Neural progenitor cell (in vitro differentiated cells): ENCODE data around the gene ITGA1. TPM values are rescaled to one million over a fixed set of nuclear protein-coding genes. Genes with fewer than 3 reads are reported as not detected.
A peak's percentile ranks its signal among the peaks of the same experiment; 100 is the strongest.

Experiments
- DNase-seq: peaks from one replicate; pipeline ENCODE4 v3.0.0-alpha.2; 2016; ENCODE audit warnings: low spot score
- H2AFZ ChIP-seq: fragments of 200-600 bp; sonication (generic); replicated peaks from 2 replicates; pipeline ENCODE4 v1.6.1; 2016; ENCODE audit warnings: antibody characterized with exemption
- H3F3A ChIP-seq: fragments of 200-600 bp; sonication (generic); 2 replicates; pipeline ENCODE4 v1.6.1; 2016; ENCODE audit warnings: antibody characterized with exemption, low read depth
- H3K27ac ChIP-seq: fragments of 200-600 bp; sonication (generic); 2 replicates; pipeline ENCODE4 v1.5.1; 2016; ENCODE audit warnings: mild to moderate bottlenecking
- H3K27me3 ChIP-seq: fragments of 200-600 bp; sonication (generic); 2 replicates; pipeline ENCODE4 v1.6.1; 2016; ENCODE audit warnings: mild to moderate bottlenecking, moderate library complexity
- H3K36me3 ChIP-seq: fragments of 200-600 bp; sonication (generic); 2 replicates; pipeline ENCODE4 v1.5.1; 2016
- H3K4me1 ChIP-seq: fragments of 200-600 bp; sonication (generic); 2 replicates; pipeline ENCODE4 v1.6.1; 2016; ENCODE audit warnings: mixed run types
- H3K4me2 ChIP-seq: fragments of 200-600 bp; sonication (generic); 2 replicates; pipeline ENCODE4 v1.6.1; 2016
- H3K4me3 ChIP-seq: fragments of 200-600 bp; sonication (generic); 2 replicates; pipeline ENCODE4 v1.5.1; 2016
- H3K79me2 ChIP-seq: fragments of 200-600 bp; sonication (generic); 2 replicates; pipeline ENCODE4 v1.6.1; 2016; ENCODE audit warnings: low read depth
- H3K9ac ChIP-seq: fragments of 200-600 bp; sonication (generic); 2 replicates; pipeline ENCODE4 v1.6.1; 2016
- H3K9me3 ChIP-seq: fragments of 200-600 bp; sonication (generic); 2 replicates; pipeline ENCODE4 v1.5.1; 2016; ENCODE audit warnings: low read depth
- H4K20me1 ChIP-seq: fragments of 200-600 bp; sonication (generic); 2 replicates; pipeline ENCODE4 v1.6.1; 2016; ENCODE audit warnings: low read depth
- H3K27ac Mint-ChIP-seq: 3 replicates; pipeline ENCODE4 v1.8.0; 2021; ENCODE audit warnings: mixed read lengths
- H3K27me3 Mint-ChIP-seq: 2 replicates; pipeline ENCODE4 v1.8.0; 2022; ENCODE audit warnings: low read depth, mild to moderate bottlenecking, inconsistent platforms, moderate library complexity, mixed read lengths; ENCODE audit not compliant: insufficient read depth
- H3K36me3 Mint-ChIP-seq: 3 replicates; pipeline ENCODE4 v1.8.0; 2021; ENCODE audit warnings: mixed read lengths
- H3K4me1 Mint-ChIP-seq: 3 replicates; pipeline ENCODE4 v1.8.0; 2021; ENCODE audit warnings: mixed read lengths
- H3K4me3 Mint-ChIP-seq: 3 replicates; pipeline ENCODE4 v1.8.0; 2021; ENCODE audit warnings: mild to moderate bottlenecking, moderate library complexity, mixed read lengths
- H3K9me3 Mint-ChIP-seq: 3 replicates; pipeline ENCODE4 v1.8.0; 2020; ENCODE audit warnings: mixed read lengths
- EZH2 ChIP-seq: fragments of 200-600 bp; sonication (generic); IDR thresholded peaks from 2 replicates; pipeline ENCODE4 v1.6.1; 2017; ENCODE audit warnings: antibody characterized with exemption, mild to moderate bottlenecking, moderate library complexity
- EZH2phosphoT487 ChIP-seq: fragments of 200-600 bp; sonication (generic); IDR thresholded peaks from 2 replicates; pipeline ENCODE4 v1.6.1; 2017; ENCODE audit warnings: antibody characterized with exemption
- total RNA-seq: library from RNA; depleted of rRNA; stranded (reverse); fragments of >200 nt; gene quantifications from 2 replicates; pipeline ENCODE4 v1.2.3, GENCODE V29; 2015; ENCODE audit warnings: low replicate concordance
- TF ChIP-seq, protein P1 (sequence below): fragments of 200-600 bp; sonication (generic); IDR thresholded peaks from 2 replicates; pipeline ENCODE4 v1.5.1; 2017; ENCODE audit warnings: antibody characterized with exemption, mild to moderate bottlenecking

The ITGA1 gene
- total RNA-seq, 1 donor from 2014 or later: 2.2 TPM

DNA sequence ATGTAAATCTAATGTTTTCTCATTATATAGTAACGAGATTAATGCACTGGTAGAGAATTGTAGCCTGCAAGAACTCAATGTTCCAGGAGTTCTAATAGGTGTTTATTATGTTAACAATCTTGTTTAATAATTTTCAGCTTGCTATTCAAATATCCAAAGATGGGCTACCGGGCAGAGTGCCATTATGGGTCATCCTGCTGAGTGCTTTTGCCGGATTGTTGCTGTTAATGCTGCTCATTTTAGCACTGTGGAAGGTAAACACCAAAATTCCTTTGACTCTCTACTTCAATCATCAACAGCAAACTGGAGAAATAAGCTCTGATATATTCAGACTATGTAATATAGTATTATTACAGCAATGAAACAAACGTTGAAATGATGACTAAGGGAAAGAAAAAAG, 159.5 kb downstream of the ITGA1 start:
- peaks cover 2% of the 10 kb centered on the region for H3K27me3 Mint-ChIP-seq
- Histone ChIP-seq H3K79me2 (no peaks in the 10 kb centered on the region), H3K36me3 (no peaks in the 10 kb centered on the region), H3K27me3 (no peaks in the 10 kb centered on the region), H3K4me1 (no peaks in the 10 kb centered on the region), H2AFZ (no peak overlapping the region), H3F3A (no peaks in the 10 kb centered on the region), H3K9ac (no peak overlapping the region), H3K27ac (no peak overlapping the region), H3K9me3 (no peaks in the 10 kb centered on the region), H3K4me3 (no peak overlapping the region), H3K4me2 (no peak overlapping the region), H4K20me1 (no peaks in the 10 kb centered on the region)
- peaks cover 4% of the 10 kb centered on the region for H3K9me3 Mint-ChIP-seq
- no peak for DNase-seq
- no peak overlapping the region for H3K27ac Mint-ChIP-seq
- TF ChIP-seq EZH2 (no peak), EZH2phosphoT487 (no peak)
- TF ChIP-seq, protein P1, sequence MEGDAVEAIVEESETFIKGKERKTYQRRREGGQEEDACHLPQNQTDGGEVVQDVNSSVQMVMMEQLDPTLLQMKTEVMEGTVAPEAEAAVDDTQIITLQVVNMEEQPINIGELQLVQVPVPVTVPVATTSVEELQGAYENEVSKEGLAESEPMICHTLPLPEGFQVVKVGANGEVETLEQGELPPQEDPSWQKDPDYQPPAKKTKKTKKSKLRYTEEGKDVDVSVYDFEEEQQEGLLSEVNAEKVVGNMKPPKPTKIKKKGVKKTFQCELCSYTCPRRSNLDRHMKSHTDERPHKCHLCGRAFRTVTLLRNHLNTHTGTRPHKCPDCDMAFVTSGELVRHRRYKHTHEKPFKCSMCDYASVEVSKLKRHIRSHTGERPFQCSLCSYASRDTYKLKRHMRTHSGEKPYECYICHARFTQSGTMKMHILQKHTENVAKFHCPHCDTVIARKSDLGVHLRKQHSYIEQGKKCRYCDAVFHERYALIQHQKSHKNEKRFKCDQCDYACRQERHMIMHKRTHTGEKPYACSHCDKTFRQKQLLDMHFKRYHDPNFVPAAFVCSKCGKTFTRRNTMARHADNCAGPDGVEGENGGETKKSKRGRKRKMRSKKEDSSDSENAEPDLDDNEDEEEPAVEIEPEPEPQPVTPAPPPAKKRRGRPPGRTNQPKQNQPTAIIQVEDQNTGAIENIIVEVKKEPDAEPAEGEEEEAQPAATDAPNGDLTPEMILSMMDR: no peak
- no peaks in the 10 kb centered on the region for H3K36me3 Mint-ChIP-seq
- H3K4me1 Mint-ChIP-seq: no peaks in the 10 kb centered on the region
- H3K4me3 Mint-ChIP-seq: no peak overlapping the region

DNA sequence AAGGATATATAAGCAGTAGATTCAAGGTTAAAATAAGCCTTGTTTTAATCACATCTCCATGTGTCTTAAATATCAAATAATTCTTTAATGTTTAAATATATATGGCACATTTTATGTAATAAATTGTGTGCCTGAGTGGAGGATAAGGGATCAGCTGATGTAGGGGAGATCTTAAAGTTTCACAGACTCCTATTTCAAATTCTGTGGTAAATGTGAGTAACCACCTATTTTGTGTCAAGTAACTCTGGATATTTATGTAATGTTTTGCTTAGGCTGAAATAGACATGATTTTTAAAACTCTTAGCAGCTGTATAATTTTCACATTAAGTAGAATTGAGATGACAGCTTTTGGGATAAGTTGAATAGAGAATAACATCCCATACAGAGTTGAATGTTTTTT, 160.1 kb downstream of the ITGA1 start:
- no peaks in the 10 kb centered on the region for H3K36me3 ChIP-seq
- H3K27me3 Mint-ChIP-seq: no peaks in the 10 kb centered on the region
- no peaks in the 10 kb centered on the region for H4K20me1 ChIP-seq
- no peak overlapping the region for H3K4me2 ChIP-seq
- H2AFZ ChIP-seq: no peak overlapping the region
- no peaks in the 10 kb centered on the region for H3K9me3 ChIP-seq
- H3K27ac Mint-ChIP-seq: no peak overlapping the region
- no peaks in the 10 kb centered on the region for H3F3A ChIP-seq
- no peak overlapping the region for H3K4me3 Mint-ChIP-seq
- no peaks in the 10 kb centered on the region for H3K36me3 Mint-ChIP-seq
- no peaks in the 10 kb centered on the region for H3K27me3 ChIP-seq
- H3K79me2 ChIP-seq: no peaks in the 10 kb centered on the region
- H3K4me3 ChIP-seq: no peak overlapping the region
- H3K9ac ChIP-seq: no peak overlapping the region
- H3K4me1 ChIP-seq: no peaks in the 10 kb centered on the region
- no peak for DNase-seq
- H3K27ac ChIP-seq: no peak overlapping the region
- no peaks in the 10 kb centered on the region for H3K4me1 Mint-ChIP-seq
- no peak for TF ChIP-seq EZH2phosphoT487
- no peak for TF ChIP-seq EZH2
- TF ChIP-seq, protein P1: no peak
- peaks cover 4% of the 10 kb centered on the region for H3K9me3 Mint-ChIP-seq

DNA sequence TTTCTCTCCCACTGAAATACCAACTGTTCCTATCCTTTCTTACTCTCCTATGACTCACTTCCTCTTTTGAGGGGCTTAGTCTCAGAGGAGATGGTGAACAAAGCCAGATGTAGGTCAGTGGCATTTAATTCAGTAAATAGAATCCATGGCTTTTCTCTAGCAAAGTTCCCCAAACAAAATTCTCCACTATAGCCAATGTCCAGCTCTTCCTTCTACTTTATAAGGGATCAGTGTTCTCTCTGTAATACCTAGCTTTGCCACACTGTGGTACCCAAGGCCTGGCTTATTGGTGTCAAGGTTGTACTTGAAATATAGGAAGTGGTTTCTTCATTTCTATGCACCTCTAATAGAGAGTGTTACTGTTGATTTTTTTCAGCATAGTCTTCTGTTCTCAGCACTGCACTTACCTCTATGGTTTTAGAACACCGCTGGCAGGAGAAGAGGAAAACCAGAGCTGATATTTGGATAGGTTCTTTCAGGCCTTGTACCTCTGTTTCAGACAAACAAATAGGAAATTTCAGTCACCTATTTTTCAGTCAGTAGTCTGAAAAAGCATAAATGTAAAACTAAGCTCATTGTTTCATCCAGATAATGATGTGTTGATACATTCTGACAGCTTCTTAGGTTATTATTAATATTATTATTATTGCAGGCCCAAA, 160.8 kb downstream of the ITGA1 start:
- H3K4me1 Mint-ChIP-seq: no peaks in the 10 kb centered on the region
- TF ChIP-seq EZH2: no peak
- TF ChIP-seq, protein P1: peak; percentile 76
- no peak for TF ChIP-seq EZH2phosphoT487
- H3K9ac ChIP-seq: no peak overlapping the region
- peak; percentile 65 for DNase-seq
- no peaks in the 10 kb centered on the region for H3K27me3 Mint-ChIP-seq
- no peak overlapping the region for H3K4me3 Mint-ChIP-seq
- H2AFZ ChIP-seq: no peak overlapping the region
- H3K36me3 ChIP-seq: no peaks in the 10 kb centered on the region
- H3K4me2 ChIP-seq: no peak overlapping the region
- H3K36me3 Mint-ChIP-seq: no peaks in the 10 kb centered on the region
- H3K27ac Mint-ChIP-seq: no peak overlapping the region
- H3K79me2 ChIP-seq: no peaks in the 10 kb centered on the region
- no peaks in the 10 kb centered on the region for H3K9me3 Mint-ChIP-seq
- no peak overlapping the region for H3K4me3 ChIP-seq
- H3F3A ChIP-seq: no peaks in the 10 kb centered on the region
- H3K4me1 ChIP-seq: no peaks in the 10 kb centered on the region
- H4K20me1 ChIP-seq: no peaks in the 10 kb centered on the region
- no peaks in the 10 kb centered on the region for H3K27me3 ChIP-seq
- H3K27ac ChIP-seq: no peak overlapping the region
- H3K9me3 ChIP-seq: no peaks in the 10 kb centered on the region
